ENCODE measurements around the gene ATP6V1F. TPM values are rescaled to one million over a fixed set of nuclear protein-coding genes. Genes with fewer than 3 reads are reported as not detected.

ATP6V1F gene
- total RNA-seq, 1 donor: 76.7 TPM

GRCh38 chr7:128884561-128885369 is 22.1 kb downstream of the ATP6V1F start:
- no peak for TF ChIP-seq CTCF (IDR thresholded peaks at IDR 0.05; ENCODE audit: insufficient read depth, low read length)
- no peak overlapping the region for H3K4me3 ChIP-seq (ENCODE audit: low read depth, low read length)
- DNase-seq (ENCODE audit: low read depth): no peak

GRCh38 chr7:128885370-128886187 is 22.9 kb downstream of the ATP6V1F start:
- H3K4me3 ChIP-seq (ENCODE audit: low read depth, low read length): no peak overlapping the region
- no peak for TF ChIP-seq CTCF (IDR thresholded peaks at IDR 0.05; ENCODE audit: insufficient read depth, low read length)
- no peak for DNase-seq (ENCODE audit: low read depth)

GRCh38 chr7:128886391-128887168 is 23.9 kb downstream of the ATP6V1F start:
- H3K4me3 ChIP-seq (ENCODE audit: low read depth, low read length): no peak overlapping the region
- DNase-seq (ENCODE audit: low read depth): no peak
- no peak for TF ChIP-seq CTCF (IDR thresholded peaks at IDR 0.05; ENCODE audit: insufficient read depth, low read length)

GRCh38 chr7:128887169-128888038 is 24.7 kb downstream of the ATP6V1F start:
- no peak overlapping the region for H3K4me3 ChIP-seq (ENCODE audit: low read depth, low read length)
- TF ChIP-seq CTCF (IDR thresholded peaks at IDR 0.05; ENCODE audit: insufficient read depth, low read length): no peak
- no peak for DNase-seq (ENCODE audit: low read depth)

GRCh38 chr7:128888039-128888755 is 25.5 kb downstream of the ATP6V1F start:
- DNase-seq (ENCODE audit: low read depth): no peak
- TF ChIP-seq CTCF (IDR thresholded peaks at IDR 0.05; ENCODE audit: insufficient read depth, low read length): no peak
- H3K4me3 ChIP-seq (ENCODE audit: low read depth, low read length): no peak overlapping the region

Measured in fibroblast of the aortic adventitia (primary cell).